ENCODE measurements around the gene IGFBP5. TPM values are rescaled to one million over a fixed set of nuclear protein-coding genes. Genes with fewer than 3 reads are reported as not detected.

Gene IGFBP5
- total RNA-seq, 4 donors from 2014 or later, result 313 to 1,402 (median 682) TPM

GRCh38 chr2:216694082-216694825 lies 1.1 kb downstream of the IGFBP5 start:
- TF ChIP-seq POLR2A (IDR thresholded peaks at IDR 0.05) (peak; percentile 57 to 69), EP300 (IDR thresholded peaks at IDR 0.05) (no peak), POLR2AphosphoS5 (IDR thresholded peaks at IDR 0.05) (peak; percentile 83), CTCF (IDR thresholded peaks at IDR 0.05) (peak in 1 of 4 experiments; percentile 5)
- WGBS, 2 donors (ENCODE audit: low coverage in 1 of 2), result 0% methylated on average over 1 to 11 of the region's 59 CpGs
- peak overlapping the region; percentile 46 to 82 for H3K4me3 ChIP-seq

GRCh38 chr2:216693414-216694080 lies 1.8 kb downstream of the IGFBP5 start:
- peaks cover 2 to 83% (median 25%) of the 10 kb centered on the region in 3 donors for H3K4me1 ChIP-seq
- H3K9me3 ChIP-seq, result no peaks in the 10 kb centered on the region
- H3K4me3 ChIP-seq, result peak overlapping the region; percentile 46 to 82
- peaks cover 0 to 11% of the 10 kb centered on the region in 2 donors for H3K36me3 ChIP-seq
- peaks cover 11% of the 10 kb centered on the region for H3K27me3 ChIP-seq
- 2 to 5% methylated on average over 9 to 12 of the region's 15 CpGs for WGBS, 2 donors (ENCODE audit: low coverage in 1 of 2)
- H3K27ac ChIP-seq, result peak overlapping the region; percentile 92 to 97 (median 92)
- ATAC-seq, result no peak
- TF ChIP-seq POLR2AphosphoS5 (IDR thresholded peaks at IDR 0.05) (peak; percentile 54), EP300 (IDR thresholded peaks at IDR 0.05) (no peak)

More at GRCh38 chr2:216694082-216694825, 1.1 kb downstream of the IGFBP5 start:
- peaks cover 11% of the 10 kb centered on the region for H3K27me3 ChIP-seq
- peaks cover 0 to 9% of the 10 kb centered on the region in 2 donors for H3K36me3 ChIP-seq
- H3K4me1 ChIP-seq, result peaks cover 0 to 83% (median 20%) of the 10 kb centered on the region in 3 donors
- no peaks in the 10 kb centered on the region for H3K9me3 ChIP-seq
- peak overlapping the region; percentile 92 to 97 (median 92) for H3K27ac ChIP-seq
- ATAC-seq, result no peak

DNA sequence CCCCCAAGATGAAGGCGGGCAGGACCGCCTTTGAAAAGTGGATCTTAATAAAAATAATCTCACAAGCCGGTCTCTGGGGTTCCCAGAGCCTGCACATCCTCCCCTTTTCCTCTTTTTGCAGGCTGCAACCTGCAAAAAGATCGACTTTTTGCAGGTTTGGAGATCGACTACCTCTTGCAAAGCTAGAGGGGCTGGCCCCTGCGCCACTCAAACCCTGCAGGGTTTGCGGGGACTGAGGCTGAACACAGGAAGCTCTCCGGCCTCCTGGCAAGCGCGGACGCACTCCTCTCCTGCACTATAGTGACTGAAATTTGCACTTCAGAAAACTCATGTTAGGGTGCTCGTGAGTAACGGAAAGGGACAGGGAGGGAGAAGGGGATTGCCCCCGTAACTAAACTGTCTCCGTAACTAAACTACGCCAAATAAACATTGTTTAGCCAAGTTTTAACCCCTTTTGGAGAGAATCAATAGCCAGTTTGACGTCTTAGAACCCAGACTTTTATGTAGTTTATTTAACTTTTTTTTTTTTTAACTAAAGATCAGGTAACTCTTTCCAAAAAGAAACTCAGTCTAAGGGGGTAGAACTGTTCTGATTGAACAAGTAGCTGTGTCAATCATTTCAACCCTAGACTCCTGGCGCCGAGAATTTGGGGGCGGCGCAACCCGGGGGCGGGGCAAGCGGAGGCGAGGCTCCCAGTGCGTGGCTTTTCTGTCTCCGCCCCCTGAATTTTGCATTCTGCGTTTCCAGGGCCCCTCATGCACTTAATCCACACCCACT lies 2.5 kb downstream of the IGFBP5 start:
- peaks cover 11% of the 10 kb centered on the region for H3K27me3 ChIP-seq
- peaks cover 0 to 11% of the 10 kb centered on the region in 2 donors for H3K36me3 ChIP-seq
- H3K9me3 ChIP-seq, result no peaks in the 10 kb centered on the region
- TF ChIP-seq POLR2AphosphoS5 (IDR thresholded peaks at IDR 0.05) (peak; percentile 67), CTCF (IDR thresholded peaks at IDR 0.05) (no peak)
- H3K4me1 ChIP-seq, result peaks cover 5 to 83% (median 30%) of the 10 kb centered on the region in 3 donors
- peak; percentile 41 for ATAC-seq
- H3K4me3 ChIP-seq, result peak overlapping the region; percentile 46 to 82
- peak overlapping the region; percentile 92 to 97 (median 92) for H3K27ac ChIP-seq
- 0 to 1% methylated on average over 9 to 21 of the region's 28 CpGs for WGBS, 2 donors (ENCODE audit: low coverage in 1 of 2)

GRCh38 chr2:216690853-216691741 lies 4.3 kb downstream of the IGFBP5 start:
- H3K27ac ChIP-seq, result peak overlapping the region; percentile 92 to 97 (median 92)
- peaks cover 5 to 83% (median 32%) of the 10 kb centered on the region in 3 donors for H3K4me1 ChIP-seq
- H3K36me3 ChIP-seq, result peaks cover 0 to 28% of the 10 kb centered on the region in 2 donors
- peak overlapping the region; percentile 46 to 82 for H3K4me3 ChIP-seq
- 0 to 9% methylated on average over 13 of the region's 23 CpGs for WGBS, 2 donors (ENCODE audit: low coverage in 1 of 2)
- H3K27me3 ChIP-seq, result peaks cover 11% of the 10 kb centered on the region
- no peaks in the 10 kb centered on the region for H3K9me3 ChIP-seq
- TF ChIP-seq POLR2AphosphoS5 (IDR thresholded peaks at IDR 0.05), result peak; percentile 89
- no peak for TF ChIP-seq EP300 (IDR thresholded peaks at IDR 0.05)
- peak; percentile 49 to 55 for TF ChIP-seq POLR2A (IDR thresholded peaks at IDR 0.05)
- ATAC-seq, result peak; percentile 70

DNA sequence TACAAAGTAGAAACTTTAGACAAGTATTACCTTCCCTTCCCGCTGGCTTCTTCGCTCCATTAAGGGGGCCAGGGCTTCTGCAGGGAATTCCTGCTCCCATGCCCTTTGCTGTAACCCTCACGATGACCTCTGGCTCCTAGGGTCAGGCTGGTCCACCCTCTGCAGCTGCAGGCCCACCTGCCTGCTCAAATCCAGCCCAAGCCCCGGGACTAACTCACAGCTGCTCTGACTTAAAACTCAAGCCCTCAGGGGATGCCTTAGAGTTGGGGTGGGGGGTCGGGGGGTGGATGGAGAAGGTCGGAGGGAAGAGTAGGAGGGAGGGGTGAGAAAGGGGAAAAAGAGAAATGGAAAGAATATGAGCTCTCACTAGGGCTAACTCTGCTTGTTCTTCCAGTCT lies 4.9 kb downstream of the IGFBP5 start:
- Histone ChIP-seq H3K4me1 (peaks cover 5 to 83% (median 38%) of the 10 kb centered on the region in 3 donors), H3K4me3 (peak overlapping the region; percentile 22 to 82), H3K27me3 (peaks cover 11% of the 10 kb centered on the region), H3K9me3 (no peaks in the 10 kb centered on the region), H3K36me3 (peaks cover 0 to 35% of the 10 kb centered on the region in 2 donors), H3K27ac (peak overlapping the region; percentile 69 to 93 (median 92))
- no peak for TF ChIP-seq POLR2A (IDR thresholded peaks at IDR 0.05)
- TF ChIP-seq EP300 (IDR thresholded peaks at IDR 0.05), result no peak
- no peak for ATAC-seq
- WGBS, 2 donors (ENCODE audit: low coverage in 1 of 2), result 22 to 42% methylated on average over 3 of the region's 6 CpGs

Measured in gastroesophageal sphincter (tissue), 4 donors.